GM21576 (cell line): ENCODE data around the gene RMND5B.

ENCODE experiments used
- ATAC-seq: cut with Tn5 transposase; IDR thresholded peaks from one replicate; pipeline ENCODE4 v1.9.1; 2021; ENCODE audit warnings: mild to moderate bottlenecking, moderate library complexity; ENCODE audit not compliant: unreplicated experiment

The RMND5B gene

GRCh38 chr5:178113141-178113787 is 17.6 kb upstream of the RMND5B start, which contains the start of gene N4BP3:
TSS of gene N4BP3 (plus strand) at chr5:178113532. CDS start at chr5:178119584, 6,052 bp downstream.
- peak; percentile 46 for ATAC-seq

DNA sequence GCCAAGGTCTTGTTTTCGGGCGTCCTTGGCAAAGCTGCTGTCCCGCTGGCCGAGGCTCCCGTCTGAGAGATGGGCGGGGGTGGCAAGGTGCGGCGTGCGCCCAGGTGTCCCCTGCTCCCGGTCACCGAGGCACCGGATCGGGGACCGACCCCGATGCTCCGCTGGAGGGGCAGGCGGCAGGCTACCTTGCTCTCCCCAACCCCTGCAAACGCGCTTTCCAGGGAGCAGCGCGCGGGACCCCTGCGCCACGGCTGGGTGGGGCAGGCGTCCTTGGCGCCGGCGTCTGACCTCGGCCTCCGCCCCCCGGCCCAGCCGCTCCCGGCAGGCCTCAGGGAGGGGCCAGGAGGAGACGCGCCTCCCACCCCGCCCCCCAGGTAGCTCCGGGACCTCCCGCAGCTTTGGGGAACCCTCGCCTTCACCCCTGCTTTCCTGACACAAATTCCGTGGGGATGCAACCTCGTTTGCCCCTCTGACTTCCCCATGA is 16.9 kb upstream of the RMND5B start:
- no peak for ATAC-seq

DNA sequence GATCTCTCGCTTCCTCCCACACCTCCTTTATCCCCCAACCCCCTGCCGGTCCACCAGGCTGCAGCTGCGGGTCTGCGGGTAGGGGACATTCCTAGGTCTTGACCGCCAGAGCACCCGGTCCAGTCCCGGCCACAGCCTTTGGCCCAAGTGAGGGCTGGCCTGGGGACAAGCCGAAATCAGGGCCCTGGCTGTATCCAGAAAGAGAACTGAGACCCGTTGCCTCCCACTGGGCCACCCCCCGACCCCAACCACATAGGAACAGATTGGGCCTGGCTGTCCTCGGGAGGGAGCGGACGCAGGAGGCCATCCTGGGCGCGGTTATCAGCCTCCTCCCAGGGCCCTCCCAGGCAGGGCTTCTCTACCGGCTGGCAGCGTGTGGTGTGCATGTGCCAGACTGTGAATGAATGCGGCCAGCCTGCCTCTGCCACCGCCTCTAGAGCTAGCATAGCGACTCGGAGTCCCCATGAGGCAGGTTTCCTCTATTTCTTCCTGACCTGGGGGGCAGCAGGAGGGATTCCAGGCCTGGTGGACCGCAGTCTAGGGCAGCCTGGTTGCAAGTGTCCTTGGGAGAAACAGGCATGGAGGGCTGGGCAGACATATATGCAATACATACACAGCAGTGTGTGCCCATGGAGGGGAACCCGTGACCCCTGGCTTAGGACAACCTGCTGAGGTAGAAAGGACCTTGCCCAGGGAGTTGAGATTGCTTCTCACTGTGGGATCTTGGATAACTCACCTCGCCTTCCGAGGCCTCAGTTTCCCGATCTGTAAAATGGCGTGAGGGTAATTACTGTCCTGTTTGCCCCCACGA is 16.3 kb upstream of the RMND5B start:
- ATAC-seq = no peak

- no peak for ATAC-seq
Measured at GRCh38 chr5:178115136-178115813, 15.5 kb upstream of the RMND5B start.

DNA sequence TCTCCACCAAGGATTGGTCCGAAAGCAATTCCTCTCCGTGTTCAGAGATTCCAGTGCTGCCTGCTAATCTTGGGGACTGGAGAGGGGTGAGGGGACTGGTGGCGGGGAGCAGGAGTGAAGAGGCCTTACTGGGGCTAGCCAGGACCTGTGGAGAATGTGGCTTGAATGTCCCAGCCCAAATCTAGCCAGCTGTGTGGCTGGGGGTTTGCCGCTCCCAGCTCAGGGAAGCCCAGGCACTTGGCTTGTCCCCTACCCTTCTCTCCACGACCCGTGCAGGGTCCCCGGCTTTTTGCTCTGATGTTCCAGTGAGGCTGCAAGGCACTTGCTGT is 15.0 kb upstream of the RMND5B start:
- no peak for ATAC-seq

DNA sequence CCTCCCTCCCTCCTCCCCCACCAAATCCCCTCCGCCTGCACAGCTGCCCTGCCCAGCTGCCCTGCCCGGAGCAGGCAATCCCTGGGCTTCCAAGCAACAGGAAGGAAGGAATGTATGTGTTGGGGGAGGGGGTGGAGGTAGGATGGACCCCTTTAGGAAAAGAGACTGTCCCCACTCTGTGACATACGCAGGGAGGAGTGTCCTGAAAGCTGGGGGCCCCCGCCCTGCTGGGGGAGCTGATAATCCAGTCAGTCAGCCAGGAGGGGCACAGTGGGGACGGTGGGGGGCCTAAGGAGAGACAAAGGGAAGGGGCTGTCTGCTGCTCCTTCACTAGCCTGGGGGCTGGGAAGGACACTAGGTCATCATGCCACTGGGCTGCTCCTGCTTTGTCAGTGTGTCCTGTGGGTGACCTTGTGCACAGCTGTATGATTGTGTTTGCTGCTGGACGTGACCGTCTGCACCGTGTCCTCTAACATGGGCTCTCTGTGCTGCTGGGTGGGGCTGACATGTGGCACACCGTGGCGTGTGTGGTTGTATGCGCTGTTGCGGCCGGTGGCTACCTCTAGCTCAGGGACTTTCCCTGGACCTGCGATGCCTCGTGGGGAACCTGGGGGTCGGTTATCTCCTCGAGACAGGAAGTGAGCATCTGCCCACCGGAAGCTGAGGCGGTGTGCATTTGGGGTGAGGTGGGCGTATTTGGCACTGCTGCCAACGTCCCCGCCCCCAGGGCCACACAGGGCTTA is 14.5 kb upstream of the RMND5B start:
- peak; percentile 30 for ATAC-seq

GRCh38 chr5:178117923-178118701 is 12.7 kb upstream of the RMND5B start:
- no peak for ATAC-seq

- no peak for ATAC-seq
Measured at GRCh38 chr5:178119915-178120606, 10.8 kb upstream of the RMND5B start.

DNA sequence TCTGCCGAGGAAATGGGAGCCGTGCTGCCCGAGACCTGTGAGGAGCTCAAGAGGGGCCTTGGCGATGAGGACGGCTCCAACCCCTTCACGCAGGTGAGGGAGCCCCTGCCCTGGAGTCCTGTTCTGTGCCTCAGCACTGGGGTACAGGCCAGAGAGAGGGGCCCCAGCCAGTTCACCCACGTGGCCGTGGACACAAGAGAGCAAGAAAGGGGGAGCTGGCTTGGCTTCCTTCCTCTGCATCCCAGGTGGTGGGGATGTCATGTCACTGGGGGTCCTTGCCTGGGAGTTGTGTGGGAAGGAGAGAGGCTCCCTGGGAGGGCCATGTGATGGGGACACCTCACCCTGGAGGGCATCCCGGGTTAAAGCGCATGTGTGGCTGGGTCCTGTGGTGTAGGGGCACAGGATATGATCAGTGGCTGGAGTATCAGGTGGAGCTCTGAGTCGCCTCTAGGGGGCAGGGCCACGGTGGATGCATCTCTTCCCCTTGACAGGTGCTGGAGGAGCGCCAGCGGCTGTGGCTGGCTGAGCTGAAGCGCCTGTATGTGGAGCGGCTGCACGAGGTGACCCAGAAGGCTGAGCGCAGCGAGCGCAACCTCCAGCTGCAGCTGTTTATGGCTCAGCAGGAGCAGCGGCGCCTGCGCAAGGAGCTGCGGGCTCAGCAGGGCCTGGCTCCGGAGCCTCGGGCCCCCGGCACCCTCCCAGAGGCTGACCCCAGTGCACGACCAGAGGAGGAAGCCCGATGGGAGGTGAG is 10.0 kb upstream of the RMND5B start:
- ATAC-seq = peak; percentile 67

- no peak for ATAC-seq
Measured at GRCh38 chr5:178121391-178122276, 9.2 kb upstream of the RMND5B start.

DNA sequence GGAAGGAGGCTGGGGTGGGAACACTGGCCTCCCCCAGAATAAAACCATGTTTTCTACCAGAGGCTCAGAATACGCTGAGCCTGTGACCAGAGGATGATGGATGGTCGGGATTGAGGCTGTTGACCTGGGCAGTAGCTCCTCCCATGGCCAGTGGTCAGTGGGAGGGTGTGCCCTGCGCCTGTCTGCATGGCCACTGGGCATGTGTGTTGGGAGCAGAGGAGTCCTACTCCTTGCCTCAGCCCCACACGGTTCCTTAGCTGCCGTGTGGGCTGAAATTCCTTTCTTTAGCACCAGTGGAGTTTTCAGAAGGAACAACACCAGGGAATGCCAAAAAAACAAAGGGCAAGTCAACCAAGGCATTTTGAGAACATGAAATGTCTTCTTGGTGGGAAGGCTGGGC is 8.5 kb upstream of the RMND5B start:
- no peak for ATAC-seq

DNA sequence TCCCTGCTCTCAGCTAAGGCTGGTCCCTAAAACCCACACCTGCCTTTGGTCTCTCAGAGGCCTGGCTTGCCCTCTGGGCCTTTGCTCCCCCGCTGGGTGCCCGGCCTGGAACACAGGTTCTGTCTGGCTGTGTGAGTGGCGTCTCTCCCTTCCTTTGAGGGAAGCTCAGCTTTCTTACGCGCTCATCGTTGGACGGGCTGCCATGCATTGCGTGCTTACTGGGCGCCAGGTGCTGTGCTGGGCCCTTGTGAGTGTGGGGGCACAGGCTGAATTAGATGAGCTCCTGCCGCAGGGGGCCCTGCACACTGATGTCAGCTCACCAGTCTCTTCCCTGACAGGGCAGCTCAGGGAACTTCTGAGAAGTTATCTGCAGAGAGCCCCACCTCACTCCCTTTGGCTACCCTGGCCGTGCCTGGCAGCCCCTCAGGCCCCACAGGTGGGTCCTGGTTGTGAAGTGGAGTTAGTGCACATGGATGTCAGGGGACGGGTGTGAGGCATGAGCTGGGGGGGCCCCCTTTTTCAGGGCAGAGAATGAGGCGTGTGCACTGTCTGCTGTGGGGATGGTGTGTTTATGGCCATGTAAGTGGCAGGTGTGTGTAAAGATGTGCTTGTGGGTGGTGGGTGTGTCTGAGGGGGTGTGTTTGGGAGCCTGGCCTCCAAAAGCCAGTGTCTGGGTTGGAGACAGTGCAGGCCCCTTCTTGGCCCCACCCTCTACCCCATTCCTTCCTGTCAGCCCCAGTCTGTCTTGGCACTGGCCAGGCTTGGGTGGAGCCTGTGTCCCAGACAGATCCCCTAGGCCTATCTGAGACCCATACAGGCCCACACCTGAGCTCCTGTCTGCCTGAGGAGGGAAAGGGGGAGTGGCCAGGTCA is 7.5 kb upstream of the RMND5B start:
- ATAC-seq = no peak

GRCh38 chr5:178123966-178124925 is 6.6 kb upstream of the RMND5B start:
- no peak for ATAC-seq

DNA sequence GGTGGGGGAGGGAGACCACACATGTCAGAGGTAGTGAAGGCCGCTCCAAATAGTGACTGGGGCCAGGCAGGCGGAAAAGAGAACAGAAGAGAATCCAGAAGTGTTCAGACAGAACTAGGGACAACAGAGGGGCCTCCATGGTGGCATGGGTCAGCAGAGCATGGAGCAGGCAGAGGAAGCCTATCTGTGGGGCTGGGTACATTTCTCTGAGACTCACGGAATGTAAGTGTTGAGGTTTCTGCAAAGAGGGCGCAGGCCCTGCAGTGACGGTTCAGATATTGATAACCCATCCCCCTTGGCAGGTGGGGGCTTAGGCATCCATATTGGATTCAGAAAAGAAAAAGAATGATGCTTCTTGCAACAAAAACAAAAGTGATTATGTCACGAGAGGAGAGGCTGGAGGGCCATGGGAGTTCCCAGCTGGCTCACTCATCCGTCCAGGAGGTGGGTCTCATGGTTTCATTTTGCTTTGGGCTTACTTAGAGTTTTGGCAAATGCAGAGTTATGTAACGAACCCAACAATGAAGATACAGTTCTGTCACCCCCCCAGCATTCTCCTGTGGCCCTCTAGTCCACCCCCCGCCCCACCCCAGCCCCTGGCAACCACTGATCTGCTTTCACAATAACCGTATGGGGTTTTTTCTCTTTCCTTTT is 5.4 kb upstream of the RMND5B start:
- no peak for ATAC-seq

DNA sequence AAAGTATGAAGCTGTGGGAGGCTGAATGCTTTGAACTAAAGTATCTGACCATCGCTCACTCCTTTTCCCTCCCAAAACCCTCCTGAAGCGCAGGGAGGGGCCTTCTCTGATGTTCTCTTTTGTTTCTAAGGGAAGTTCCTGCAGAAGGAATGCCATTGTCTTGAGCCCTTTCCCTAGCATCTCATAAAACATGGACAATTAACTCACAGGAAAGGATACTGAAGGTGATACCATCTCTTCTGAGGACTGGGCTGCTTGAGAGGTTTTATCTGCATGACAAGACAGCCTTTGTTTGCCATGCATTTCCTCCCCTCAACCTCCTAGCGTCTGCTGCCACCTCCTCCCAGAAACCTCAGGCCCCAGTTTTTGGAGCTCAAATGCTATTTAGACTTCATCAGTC is 4.3 kb upstream of the RMND5B start:
- no peak for ATAC-seq
